GM04503 (cell line): ENCODE data around the gene PTPN18.
"Not testable (repeated sequence)": the region's sequence is repeated elsewhere in the genome, so short reads cannot be mapped to it uniquely, and the experiment has no call there.

Source experiments
- DNase-seq: peaks from one replicate; pipeline ENCODE4 v3.0.0-alpha.2; 2012; ENCODE audit warnings: low read depth

Gene PTPN18, protein sequence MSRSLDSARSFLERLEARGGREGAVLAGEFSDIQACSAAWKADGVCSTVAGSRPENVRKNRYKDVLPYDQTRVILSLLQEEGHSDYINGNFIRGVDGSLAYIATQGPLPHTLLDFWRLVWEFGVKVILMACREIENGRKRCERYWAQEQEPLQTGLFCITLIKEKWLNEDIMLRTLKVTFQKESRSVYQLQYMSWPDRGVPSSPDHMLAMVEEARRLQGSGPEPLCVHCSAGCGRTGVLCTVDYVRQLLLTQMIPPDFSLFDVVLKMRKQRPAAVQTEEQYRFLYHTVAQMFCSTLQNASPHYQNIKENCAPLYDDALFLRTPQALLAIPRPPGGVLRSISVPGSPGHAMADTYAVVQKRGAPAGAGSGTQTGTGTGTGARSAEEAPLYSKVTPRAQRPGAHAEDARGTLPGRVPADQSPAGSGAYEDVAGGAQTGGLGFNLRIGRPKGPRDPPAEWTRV

GRCh38 chr2:130355578-130356431, at the start of gene PTPN18:
Gene PTPN18 (plus strand): TSS chr2:130356056. CDS start chr2:130356108, 52 bp downstream.
- DNase-seq = peak; percentile 49

- DNase-seq = no peak
Measured at GRCh38 chr2:130307850-130308249, 48.0 kb upstream of the PTPN18 start.

GRCh38 chr2:130310881-130311280, 45.0 kb upstream of the PTPN18 start:
- DNase-seq = no peak

DNA sequence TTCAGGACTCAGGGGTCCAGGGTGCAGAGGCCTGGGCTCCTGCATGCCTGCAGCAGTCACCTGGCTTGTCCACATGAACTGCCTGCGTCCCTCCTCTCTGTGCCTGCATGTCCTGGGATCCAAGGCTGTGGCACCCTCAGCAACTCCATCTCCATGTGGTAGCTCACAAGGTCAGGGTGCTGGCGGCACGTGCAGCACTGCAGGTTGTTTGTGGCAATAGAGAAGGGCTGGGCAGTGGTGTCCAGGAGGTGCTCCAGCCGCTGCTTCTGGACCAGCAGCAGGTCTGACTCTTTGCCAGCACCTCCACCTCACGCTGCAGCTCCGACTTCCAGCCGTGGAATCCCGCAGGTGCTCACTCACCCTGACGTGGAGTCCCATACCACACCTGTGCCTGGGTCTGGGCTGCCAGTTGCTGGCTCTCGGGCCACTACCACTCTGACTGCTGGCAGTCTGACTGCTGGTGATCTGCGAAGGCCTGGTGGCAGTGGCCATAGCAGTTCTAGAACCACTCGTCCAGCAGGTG, 42.0 kb upstream of the PTPN18 start:
- DNase-seq = no peak

DNA sequence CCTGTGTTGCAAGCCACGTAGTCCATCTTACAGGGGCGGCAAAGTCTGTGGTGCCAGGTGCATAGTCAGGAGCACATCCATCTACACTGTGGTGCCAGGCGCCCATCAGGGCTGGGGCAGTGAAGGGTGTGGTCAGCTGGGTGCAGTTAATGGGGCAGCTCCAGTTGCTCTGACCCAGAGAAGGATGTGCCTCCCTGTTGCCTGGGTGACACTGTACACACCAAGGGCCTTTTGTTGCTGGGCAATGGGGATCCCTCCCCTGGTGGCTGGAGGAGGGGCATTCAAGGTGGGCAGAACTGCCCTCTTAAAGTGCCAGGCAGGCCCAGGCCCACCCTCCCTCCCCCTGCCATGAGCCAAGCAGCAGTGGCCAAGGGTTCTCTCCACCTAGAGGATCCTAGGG, 41.5 kb upstream of the PTPN18 start:
- DNase-seq = no peak

DNA sequence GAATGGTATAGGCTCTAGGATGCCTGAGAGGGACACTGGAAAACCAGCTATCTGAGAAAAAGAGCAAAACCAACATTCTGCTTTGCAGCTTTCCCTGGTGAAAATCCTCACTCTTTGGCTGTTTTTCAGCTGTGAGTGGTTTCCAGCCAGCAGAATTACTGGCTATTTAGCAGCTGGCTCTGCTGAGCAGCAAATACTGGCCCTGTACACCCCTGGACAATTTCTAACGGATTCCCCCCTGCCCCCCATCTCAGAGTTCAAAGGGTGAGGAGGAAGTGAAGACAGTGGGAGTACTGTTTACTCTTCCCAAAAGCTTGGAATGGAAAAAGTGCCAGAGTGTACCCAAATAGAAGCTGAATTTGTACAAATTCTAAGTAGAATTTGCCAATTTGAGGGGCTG, 39.3 kb upstream of the PTPN18 start:
- DNase-seq = no peak

- DNase-seq = no peak
Measured at GRCh38 chr2:130318906-130319305, 37.0 kb upstream of the PTPN18 start.

DNA sequence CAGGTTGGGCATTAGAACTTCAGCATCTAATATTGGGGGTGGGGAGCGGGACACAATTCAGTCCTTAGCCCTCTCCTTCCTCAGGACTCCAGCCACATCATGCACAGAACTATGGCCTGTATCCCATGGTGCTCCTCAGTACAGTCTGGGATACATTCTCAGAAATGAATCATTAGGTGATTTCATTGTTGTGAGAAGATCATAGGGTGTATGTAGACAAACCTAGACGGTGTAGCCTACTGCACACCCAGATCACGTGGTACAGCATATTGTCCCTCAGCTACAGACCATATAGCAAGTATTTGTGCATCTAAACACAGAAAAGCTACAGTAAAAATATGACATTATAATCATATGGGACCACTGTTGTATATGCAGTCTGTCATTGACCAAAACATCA, 36.3 kb upstream of the PTPN18 start:
- no peak for DNase-seq

GRCh38 chr2:130327703-130328527, 27.9 kb upstream of the PTPN18 start:
- DNase-seq = no peak

- DNase-seq = no peak
Measured at GRCh38 chr2:130328710-130329109, 27.1 kb upstream of the PTPN18 start.

GRCh38 chr2:130332271-130333073, 23.4 kb upstream of the PTPN18 start:
- DNase-seq = peak; percentile 34

- not testable (repeated sequence) for DNase-seq
Measured at GRCh38 chr2:130333253-130333652, 22.6 kb upstream of the PTPN18 start.

- DNase-seq = no peak
Measured at GRCh38 chr2:130334026-130334425, 21.8 kb upstream of the PTPN18 start.

DNA sequence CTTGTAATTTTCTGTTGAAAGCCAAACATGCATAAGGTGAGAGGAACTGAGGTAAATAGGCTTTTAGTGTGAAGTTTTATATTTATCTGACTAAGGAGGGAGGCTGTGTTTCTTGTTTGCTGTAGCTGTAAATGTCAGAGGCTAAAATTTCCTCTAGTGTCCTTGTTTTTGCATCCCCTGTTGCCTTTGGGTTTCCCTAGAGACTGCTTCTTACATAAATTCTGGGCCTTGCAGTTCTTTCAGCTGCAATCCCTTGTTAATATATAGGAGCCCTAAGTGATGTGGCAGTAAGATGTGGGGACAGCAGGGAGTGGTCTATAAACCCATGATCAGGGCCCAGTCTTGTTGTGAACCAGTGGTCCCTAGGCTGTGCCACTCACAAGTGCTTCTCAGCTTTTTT, 20.6 kb upstream of the PTPN18 start:
- DNase-seq = no peak

- DNase-seq = no peak
Measured at GRCh38 chr2:130336150-130336876, 19.5 kb upstream of the PTPN18 start.

DNA sequence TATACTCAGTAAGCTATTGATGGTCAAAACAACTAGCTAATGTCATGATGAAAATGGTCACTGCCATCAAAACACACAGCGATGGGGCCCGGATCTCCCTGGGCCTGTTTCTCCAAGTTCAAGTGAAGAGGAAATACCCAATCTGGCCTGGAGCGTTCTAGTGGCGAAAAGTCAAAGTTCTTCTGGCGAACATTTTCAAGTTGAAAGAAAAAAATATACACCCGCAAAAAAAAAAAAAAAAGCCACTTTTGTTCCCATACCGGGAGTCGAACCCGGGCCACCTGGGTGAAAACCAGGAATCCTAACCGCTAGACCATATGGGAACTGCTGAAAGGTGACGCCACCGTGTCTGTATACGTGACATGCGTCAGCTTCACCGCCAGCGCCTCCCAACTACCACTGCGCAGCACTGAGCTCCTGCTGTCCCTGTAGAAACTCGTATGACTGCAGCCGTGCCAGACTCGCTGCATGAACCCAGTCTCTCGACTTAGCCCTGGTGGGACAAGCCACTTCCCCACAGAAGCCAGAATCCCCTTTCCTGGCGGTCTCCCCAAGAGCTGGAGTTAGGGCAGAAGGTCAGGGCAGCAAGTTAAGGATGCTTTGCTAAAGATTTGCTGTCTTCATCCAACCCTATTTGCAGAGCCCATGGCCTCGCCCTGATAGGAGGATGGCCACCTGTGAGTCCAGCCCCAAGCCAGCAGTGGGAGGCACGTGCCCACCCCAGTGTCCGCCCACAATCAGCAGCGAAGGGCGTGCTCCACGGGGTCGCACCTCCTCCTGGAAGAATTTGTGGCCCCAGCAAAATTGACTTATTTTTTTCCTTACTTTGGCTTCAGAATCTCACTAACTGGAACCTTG, 18.8 kb upstream of the PTPN18 start:
- no peak for DNase-seq

DNA sequence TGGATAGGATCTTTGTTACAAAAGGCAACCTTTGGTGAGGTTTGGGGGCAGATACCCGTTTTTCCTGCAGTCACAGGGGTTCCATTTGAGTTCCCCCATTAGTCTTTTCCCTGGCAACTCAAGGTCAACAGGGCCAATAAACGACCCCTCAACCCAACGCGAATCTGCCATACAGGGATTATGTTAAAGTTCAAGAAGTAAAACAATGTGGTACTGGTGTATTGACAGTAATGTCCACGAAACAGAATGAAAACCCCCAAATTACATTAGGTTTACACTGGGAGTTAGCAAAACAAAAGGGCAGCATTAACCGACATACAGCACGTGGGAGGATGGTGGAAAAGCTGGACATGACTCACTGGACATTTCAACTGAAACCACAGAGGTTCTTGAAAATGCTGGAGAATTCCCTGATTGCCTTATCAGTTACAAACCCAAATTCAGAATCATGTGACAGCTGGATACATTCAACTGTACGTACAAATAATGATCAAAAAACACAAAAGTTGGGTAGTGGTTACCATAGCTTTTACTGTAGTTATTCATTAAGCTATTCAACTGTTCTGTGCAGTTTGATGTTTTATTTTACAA, 18.0 kb upstream of the PTPN18 start:
- DNase-seq = no peak

- no peak for DNase-seq
Measured at GRCh38 chr2:130338793-130339345, 17.0 kb upstream of the PTPN18 start.
